Measurements from ENCODE around the gene CD40.

DNA sequence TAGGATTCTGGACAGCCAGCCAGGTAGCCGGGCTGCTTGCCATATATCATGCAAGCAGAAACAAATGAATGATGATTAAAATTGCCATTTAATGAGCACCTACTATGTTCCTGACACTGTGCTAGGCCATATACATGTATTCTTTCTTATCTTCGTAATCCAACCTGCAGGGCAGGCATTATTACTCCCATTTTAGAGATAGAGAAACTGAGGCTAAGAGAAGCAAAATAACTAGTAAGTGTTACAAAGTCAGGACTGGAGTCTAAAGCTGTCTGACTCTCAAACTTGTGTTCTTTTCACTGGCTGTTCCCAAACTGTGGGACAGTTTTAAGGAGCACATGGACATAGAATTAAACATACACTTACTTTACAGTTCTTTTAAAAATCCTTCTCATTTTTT, 2.0 kb downstream of the CD40 start:
- TF ChIP-seq YY1 (IDR thresholded peaks at IDR 0.05; ENCODE audit: low read depth, low read length) (no peak), TAF1 (IDR thresholded peaks at IDR 0.05; ENCODE audit: borderline replicate concordance, low read depth, low read length) (no peak), BACH1 (IDR thresholded peaks at IDR 0.05; ENCODE audit: borderline replicate concordance) (no peak), HDGF (IDR thresholded peaks at IDR 0.05) (no peak), POLR2A (IDR thresholded peaks at IDR 0.05; ENCODE audit: low read depth, low read length) (no peak), RFX5 (IDR thresholded peaks at IDR 0.05; ENCODE audit: low read depth, low read length) (no peak), MTA3 (IDR thresholded peaks at IDR 0.05; ENCODE audit: borderline replicate concordance, low read length) (no peak), POU2F2 (IDR thresholded peaks at IDR 0.05; ENCODE audit: borderline replicate concordance, low read depth, low read length) (no peak), SREBF2 (IDR thresholded peaks at IDR 0.05; ENCODE audit: low read length) (no peak)
- TF ChIP-seq, protein P1, sequence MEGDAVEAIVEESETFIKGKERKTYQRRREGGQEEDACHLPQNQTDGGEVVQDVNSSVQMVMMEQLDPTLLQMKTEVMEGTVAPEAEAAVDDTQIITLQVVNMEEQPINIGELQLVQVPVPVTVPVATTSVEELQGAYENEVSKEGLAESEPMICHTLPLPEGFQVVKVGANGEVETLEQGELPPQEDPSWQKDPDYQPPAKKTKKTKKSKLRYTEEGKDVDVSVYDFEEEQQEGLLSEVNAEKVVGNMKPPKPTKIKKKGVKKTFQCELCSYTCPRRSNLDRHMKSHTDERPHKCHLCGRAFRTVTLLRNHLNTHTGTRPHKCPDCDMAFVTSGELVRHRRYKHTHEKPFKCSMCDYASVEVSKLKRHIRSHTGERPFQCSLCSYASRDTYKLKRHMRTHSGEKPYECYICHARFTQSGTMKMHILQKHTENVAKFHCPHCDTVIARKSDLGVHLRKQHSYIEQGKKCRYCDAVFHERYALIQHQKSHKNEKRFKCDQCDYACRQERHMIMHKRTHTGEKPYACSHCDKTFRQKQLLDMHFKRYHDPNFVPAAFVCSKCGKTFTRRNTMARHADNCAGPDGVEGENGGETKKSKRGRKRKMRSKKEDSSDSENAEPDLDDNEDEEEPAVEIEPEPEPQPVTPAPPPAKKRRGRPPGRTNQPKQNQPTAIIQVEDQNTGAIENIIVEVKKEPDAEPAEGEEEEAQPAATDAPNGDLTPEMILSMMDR (IDR thresholded peaks at IDR 0.05 in 2 of 3, conservative IDR thresholded peaks at IDR 0.05 in 1 of 3; ENCODE audit: control insufficient read depth in 2 of 3, extremely low read depth in 1 of 3, insufficient read depth in 1 of 3, low read depth in 3 of 3, low read length in 3 of 3): no peak
- TF ChIP-seq, protein P2, sequence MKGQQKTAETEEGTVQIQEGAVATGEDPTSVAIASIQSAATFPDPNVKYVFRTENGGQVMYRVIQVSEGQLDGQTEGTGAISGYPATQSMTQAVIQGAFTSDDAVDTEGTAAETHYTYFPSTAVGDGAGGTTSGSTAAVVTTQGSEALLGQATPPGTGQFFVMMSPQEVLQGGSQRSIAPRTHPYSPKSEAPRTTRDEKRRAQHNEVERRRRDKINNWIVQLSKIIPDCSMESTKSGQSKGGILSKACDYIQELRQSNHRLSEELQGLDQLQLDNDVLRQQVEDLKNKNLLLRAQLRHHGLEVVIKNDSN (IDR thresholded peaks at IDR 0.05; ENCODE audit: borderline replicate concordance, extremely low read length, insufficient read depth, low read depth, low read length): no peak
- TF ChIP-seq, protein P3, sequence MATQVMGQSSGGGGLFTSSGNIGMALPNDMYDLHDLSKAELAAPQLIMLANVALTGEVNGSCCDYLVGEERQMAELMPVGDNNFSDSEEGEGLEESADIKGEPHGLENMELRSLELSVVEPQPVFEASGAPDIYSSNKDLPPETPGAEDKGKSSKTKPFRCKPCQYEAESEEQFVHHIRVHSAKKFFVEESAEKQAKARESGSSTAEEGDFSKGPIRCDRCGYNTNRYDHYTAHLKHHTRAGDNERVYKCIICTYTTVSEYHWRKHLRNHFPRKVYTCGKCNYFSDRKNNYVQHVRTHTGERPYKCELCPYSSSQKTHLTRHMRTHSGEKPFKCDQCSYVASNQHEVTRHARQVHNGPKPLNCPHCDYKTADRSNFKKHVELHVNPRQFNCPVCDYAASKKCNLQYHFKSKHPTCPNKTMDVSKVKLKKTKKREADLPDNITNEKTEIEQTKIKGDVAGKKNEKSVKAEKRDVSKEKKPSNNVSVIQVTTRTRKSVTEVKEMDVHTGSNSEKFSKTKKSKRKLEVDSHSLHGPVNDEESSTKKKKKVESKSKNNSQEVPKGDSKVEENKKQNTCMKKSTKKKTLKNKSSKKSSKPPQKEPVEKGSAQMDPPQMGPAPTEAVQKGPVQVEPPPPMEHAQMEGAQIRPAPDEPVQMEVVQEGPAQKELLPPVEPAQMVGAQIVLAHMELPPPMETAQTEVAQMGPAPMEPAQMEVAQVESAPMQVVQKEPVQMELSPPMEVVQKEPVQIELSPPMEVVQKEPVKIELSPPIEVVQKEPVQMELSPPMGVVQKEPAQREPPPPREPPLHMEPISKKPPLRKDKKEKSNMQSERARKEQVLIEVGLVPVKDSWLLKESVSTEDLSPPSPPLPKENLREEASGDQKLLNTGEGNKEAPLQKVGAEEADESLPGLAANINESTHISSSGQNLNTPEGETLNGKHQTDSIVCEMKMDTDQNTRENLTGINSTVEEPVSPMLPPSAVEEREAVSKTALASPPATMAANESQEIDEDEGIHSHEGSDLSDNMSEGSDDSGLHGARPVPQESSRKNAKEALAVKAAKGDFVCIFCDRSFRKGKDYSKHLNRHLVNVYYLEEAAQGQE (IDR thresholded peaks at IDR 0.05; ENCODE audit: low read depth, low read length): no peak
- TF ChIP-seq, protein P4, sequence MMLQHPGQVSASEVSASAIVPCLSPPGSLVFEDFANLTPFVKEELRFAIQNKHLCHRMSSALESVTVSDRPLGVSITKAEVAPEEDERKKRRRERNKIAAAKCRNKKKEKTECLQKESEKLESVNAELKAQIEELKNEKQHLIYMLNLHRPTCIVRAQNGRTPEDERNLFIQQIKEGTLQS (IDR thresholded peaks at IDR 0.05; ENCODE audit: borderline replicate concordance, extremely low read depth, low read depth, low read length): no peak

All from GM12878 (cell line).